T-helper 22 cell (primary cell): Measurements from ENCODE around the gene DAZAP1.
"Not testable (repeated sequence)": the region's sequence is repeated elsewhere in the genome, so short reads cannot be mapped to it uniquely, and the experiment has no call there.

Experiments used
- DNase-seq: peaks from one replicate; pipeline ENCODE4 v3.0.0-alpha.2; 2020; ENCODE audit warnings: low read depth

The DAZAP1 gene

DNA sequence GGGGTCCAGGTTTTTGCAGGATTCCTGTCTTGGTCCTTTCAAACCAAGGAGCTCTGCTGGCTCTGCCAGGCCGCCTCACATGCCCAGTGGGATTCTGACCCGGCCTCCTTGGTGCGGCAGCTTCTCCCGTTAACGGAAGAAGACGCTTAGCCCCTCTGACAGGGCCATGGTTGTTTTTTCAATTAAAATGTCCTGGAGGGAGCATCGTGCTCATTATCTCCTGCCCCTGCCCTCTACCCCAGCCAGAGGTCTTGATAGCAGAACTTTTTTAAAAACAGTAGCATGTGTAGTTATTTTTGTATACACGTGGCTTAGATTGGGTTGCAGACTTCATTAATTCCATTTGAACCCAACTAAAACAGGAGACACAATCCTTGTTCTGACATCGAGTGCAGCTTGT is 19.4 kb downstream of the DAZAP1 start:
- DNase-seq, result no peak

DNA sequence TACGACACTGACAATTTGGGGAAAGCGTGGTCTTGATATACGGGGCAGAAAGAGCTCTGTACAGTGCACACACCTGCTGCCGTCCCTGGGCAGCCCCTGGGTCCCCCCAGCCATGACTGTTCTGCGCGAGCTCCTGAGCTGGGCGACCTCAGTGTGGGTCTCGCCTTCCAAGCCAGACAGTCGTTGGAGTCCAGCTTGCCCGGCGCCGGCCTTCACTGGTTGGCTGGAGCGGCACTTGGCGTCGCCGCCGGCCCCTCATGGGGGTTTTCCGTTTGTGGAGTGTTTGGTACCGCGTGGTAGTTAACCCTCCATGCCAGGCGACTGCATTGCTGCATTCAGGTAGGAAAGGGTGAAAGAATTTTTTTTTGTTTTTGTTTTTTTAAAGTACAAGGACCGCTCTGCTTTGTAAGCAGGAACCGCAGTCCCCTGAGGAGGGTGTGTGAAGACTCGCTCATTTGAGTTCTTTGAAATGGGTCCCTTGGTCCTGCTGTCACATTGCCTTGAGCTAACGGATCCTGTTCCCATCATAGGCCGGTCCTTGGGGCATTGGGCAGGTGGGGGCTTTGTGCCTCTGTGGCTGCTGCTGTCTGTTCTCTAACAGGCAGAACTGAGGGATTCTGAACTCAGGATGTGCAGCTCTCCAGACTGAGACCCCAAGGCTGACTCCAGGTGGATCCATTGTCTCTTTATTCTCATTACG is 20.0 kb downstream of the DAZAP1 start:
- DNase-seq, result no peak

DNA sequence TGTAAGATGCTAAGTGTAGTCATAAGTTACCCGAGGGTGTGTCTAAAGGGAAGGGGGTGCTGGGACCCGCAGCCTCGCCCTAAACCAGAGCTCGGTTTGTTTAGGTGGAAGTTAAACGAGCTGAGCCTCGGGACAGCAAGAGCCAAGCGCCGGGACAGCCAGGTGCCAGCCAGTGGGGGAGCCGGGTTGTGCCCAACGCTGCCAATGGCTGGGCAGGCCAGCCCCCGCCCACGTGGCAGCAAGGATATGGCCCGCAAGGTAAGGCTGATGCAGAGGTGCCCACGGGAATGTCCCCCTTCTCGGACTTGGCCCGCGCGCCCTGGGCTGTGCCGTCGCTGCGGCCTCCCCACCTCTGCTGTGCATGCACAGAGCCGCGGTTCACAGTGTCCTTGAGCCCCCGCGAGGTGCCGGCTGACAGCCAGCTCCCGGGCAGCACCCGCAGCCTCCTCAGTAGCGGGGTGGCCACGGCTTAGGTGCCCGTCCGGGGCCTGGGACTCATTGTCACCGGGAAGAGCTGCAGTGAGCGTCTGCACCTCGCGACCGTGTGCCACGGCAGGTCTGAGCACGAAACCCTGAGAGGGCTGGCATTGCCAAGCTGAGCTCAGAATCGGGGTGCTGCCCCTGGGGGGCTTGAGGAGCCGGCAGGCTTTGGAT is 21.5 kb downstream of the DAZAP1 start:
- no peak for DNase-seq

DNA sequence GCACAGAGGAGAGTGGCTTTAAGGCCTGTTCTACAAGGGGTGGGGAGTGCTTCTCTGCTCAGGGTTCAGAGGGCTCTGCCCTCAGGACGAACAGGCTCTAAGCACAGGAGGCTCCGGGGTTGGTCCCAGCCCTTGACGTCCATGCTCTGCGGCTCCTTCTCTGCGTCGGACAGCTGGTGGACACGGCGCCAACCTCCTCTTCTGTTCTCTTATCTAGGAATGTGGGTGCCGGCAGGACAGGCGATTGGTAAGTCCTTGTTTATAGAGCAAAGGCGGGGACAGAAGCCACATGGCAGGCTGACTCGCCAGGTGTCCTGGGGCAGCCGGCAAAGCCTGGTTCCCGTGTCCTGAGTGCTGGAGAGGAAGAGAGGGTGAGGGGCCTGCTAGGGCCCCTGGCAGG is 22.4 kb downstream of the DAZAP1 start:
- no peak for DNase-seq

DNA sequence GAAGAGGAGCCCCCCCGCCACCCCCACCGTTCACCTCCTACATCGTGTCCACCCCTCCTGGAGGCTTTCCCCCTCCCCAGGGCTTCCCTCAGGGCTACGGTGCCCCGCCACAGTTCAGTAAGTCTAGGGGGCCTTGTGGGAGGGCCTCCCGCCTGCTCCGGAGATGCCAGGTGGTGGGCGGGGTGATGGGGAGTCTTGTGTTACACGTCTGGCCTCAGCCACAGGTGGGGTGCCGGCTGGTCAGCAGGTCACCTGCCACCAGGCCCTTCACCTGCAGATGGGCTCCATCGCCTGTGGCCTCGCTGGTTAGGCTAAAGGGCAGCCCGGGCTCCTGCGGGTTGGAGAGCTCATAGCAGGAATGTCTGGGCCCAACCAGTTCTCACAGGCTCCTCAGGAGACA is 22.9 kb downstream of the DAZAP1 start:
- no peak for DNase-seq

DNA sequence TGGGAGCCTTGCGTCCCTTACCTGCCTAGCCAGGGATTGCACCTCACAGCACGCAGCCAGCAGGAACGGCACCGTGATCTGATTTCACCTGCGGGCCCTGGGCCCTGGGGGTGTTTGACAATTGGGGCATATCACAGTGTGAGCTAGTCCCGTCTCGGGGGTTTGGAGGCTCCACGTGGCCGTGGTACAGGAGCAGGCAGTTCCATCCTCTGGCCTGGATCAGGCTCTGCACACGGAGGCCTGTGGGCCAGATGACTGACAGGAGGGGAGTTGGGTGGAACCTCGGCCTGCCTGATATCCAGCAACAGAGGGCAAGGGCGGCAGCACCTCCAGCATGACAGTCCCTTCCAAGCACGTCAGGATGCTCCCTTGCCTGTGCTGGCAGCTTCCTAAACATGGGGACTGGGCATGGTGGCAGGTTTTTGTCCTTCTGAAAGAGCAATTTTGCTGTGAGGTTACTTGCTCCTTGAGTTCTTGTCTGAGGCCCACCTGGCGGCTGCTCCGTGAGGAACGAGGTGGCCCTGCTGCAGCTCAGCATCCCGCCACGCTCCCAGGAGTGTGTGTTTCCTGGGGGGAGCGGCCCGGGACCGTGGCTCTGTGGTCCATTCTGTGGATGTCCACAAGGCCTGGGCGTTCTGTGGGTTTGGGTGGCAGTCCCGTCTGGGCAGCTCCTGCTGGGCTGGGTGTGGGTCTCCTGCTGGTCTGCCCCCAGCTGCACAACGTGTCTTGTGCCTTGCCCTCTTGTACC is 24.5 kb downstream of the DAZAP1 start:
- no peak for DNase-seq

DNA sequence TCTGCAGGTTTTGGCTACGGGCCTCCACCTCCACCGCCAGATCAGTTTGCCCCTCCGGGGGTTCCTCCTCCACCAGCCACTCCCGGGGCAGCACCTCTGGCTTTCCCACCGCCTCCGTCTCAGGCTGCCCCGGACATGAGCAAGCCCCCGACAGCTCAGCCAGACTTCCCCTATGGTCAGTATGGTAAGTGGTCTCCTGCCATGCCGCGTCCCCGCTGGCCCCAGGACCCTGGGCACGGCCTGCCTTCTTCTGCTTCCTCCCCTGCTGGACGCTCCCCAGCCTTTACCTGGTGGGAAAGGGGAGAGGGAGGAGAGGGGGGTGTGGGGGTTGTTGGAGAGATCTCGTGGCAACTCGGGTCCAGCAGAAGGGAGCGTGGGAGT is 25.1 kb downstream of the DAZAP1 start:
- no peak for DNase-seq

DNA sequence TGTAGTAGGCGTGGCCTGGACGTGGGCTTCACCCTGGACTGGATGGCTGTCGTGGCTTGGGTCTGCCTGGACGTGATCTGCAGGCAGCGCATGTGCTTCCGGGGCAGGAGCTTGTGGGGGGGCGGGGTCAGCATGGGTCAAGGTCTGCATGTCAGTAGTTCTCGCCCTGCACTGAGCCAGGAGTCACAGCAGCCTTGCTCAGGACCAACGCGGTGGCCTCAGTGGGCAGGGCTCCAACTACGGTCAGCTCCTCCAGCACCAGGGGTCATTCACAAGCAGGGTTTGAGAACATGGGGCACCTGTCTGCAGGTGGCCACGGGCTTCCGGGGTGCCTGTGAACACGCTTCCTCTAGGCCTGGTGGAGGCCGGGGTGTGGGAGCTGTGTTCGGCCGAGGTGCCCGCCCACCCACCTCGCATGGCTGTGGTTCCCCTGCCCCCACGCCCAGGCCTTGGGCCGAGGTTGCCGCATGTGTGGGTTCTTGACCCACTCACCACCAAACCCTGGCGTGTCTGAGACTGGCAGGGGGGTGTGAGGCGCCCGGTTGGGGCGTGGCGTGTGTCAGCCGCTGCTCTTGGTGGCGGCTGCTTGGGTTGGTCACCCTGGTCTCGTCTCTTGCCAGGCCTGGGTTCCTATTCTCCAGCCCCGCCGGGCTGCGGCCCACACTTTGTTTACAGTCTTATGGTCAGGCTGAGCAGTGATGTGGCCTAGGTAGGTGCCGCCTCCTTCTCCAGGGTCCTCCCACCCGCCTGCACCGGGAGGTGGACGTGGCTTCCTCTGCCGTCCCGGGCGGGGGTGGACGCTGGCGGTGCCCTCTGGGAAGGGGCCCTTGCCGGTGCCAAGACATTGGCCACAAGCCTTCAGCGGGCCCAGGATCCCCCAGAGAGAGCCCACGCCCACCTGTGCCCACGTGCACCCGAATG is 26.0 kb downstream of the DAZAP1 start:
- no peak for DNase-seq

DNA sequence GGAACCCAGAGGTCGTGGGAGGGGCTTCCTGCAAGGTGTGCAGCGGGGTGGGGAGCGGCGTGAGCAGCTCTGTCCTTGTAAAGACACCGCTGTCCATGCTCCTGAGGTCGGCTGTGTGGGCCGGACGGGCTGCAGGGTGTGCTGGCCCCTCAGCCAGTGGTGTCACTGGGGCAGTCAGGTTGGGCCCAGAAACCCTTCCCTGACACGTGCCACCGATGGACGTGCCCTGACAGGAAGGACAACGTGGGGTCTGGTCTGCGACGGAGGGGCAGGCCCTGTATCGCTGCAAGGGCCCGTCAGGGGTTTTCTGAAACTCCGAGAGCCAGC is 26.6 kb downstream of the DAZAP1 start:
- DNase-seq, result no peak

DNA sequence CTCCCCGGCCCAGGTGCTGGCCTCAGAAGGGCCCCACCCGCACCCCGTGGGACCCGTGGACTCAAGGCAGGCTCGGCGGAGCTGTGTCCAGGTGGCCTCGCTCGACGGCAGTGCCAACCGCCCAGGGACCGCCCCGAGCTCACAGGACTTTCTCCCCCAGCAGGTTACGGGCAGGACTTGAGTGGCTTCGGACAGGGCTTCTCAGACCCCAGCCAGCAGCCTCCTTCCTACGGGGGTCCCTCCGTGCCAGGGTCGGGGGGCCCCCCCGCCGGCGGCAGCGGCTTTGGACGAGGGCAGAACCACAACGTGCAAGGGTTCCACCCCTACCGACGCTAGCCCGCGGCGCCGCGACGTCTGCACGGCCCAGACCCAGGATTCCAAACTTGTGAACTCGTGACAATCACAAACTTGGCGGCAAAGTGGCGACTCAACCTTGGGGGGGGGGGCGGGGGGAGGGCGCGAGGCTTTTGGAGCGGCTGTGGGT is 27.2 kb downstream of the DAZAP1 start:
- no peak for DNase-seq

DNA sequence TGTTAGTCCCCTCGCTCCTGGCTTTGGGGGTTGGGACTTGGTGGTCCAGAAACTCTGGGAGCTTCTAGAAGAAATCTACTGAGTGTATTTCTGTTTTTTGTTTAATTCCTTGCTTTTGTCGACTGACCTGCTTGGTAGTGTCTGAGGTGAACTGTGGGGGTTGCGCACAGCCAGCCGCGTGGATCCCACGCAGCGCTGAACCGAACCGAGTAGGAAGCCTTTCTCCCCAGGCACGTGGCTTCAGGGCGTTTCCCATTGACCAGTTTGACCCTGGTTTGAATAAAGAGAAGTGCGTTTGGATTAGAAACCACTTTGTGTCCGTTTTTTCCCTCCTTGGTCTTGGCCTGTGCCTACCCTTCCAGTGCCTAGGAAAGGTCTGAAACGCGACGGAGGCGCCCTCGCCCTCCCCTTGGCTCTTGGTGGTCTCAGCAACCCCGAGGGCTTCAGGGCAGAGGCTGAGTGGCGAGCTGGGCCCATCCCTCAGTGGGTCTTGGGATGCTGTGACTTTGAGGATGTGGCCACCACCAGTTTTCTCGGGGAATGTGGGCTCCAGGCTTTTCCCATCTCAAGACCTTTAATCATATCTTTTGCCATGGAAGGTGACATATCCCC is 28.1 kb downstream of the DAZAP1 start:
- DNase-seq, result no peak

DNA sequence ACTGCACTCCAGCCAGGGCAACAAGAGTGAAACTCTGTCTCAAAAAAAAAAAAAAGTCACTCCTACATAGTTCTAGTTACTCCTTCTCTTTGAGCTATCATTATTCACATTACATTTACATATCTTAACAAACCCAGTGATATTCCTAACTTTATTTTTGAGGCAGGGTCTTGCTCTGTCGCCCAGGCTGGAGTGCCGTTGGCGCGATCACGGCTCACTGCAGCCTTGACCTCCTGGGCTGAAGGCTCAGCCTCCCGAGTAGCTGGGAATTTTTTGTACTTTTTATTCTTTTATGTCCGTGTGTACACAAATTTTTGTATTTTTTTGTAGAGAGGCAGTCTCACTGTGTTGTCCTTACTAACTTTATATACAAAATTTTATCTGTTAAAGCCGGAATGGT is 30.2 kb downstream of the DAZAP1 start:
- no peak for DNase-seq

DNA sequence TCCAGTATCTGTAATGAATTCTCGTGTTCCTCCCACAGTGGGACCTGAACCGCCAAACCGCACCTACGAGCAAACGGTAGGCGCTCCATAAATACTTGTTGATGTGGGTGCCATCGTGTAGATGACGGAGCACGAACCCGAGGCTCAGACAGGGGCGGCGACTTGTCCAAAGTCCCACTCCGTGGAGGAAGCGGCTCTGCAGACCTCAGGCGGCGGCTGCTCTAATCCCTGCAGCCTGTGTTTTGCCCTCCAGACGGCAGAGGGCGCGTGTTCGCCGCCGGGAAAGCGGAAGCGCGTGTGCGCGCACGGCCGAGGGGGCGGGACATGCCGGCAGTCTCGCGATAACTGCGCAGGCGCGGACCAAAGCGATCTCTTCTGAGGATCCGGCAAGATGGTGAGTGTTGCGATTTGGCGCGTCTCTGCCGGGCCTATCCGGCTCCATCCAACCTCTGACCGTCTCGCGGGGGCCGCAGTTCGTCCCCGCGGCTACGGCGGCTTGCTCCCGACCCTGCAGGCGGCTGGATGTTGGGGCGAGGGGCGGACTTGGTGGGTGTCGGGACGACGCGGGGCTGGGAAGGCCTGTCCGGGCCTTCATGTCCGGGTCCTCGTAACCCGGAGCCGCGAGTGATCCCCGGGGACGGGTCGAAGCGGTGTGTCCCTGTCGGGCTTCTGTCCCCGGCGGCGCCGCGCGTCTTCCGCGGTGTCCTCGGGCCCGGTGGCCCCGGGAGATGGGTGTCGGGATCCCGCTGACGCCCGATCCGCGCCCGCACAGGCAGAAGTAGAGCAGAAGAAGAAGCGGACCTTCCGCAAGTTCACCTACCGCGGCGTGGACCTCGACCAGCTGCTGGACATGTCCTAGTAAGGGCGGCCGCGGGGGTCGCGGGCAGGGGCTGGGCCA is 30.9 kb downstream of the DAZAP1 start, which contains the start of gene RPS15:
Gene RPS15 (plus strand): TSS at position 362 of the 898 bp plus-strand sequence. CDS start 30 bp downstream, at position 392.
- peak; percentile 90 for DNase-seq

DNA sequence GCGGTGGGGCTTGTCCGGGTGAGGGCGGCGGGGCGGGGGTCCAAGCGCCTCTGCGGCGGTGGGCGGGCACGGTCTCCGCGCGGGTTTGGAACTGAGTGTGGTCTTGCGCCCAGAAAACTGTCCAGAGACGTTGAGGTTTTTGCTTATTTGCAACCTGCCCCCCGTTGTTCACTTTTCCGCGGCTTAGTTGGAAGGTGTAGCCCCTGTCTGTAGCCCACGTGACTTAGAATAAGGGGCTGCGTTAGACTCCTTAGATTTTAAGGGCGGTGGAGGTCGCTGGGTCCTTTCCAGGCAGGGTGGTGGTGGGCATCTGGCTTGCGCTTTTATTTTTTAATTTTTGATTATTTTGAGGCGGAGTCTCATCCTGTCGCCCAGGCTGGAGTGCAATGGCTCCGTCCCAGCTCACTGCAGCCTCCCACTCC is 31.6 kb downstream of the DAZAP1 start:
- no peak for DNase-seq

DNA sequence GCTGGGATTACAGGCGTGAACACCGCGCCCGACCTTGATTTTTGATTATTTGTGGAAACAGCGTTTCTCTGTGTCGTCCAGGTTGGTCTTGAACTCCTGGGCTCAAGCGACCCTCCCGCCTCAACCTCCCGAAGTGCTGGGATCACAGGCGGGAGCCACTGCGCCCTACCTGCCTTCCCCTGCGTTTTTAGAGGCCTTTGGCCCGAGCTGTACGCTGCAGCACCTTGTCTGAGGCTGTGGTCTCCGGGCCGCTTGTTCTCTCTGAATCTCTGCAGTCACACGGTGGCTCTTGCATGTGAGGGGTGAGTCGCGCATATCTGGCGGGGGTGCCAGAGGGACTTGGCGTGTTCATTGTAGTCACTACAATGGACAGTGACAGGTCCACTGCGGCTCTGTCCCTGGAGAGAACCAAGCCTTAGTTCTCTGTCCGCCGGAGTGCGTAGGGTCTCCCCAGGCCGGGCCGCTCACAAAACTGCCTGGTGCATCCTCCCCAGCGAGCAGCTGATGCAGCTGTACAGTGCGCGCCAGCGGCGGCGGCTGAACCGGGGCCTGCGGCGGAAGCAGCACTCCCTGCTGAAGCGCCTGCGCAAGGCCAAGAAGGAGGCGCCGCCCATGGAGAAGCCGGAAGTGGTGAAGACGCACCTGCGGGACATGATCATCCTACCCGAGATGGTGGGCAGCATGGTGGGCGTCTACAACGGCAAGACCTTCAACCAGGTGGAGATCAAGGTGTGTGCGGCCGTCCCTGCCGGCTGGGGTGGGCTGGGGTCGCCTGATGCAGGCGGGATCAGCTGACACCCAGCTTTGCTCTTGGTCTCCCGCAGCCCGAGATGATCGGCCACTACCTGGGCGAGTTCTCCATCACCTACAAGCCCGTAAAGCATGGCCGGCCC is 32.4 kb downstream of the DAZAP1 start:
- DNase-seq, result not testable (repeated sequence)

DNA sequence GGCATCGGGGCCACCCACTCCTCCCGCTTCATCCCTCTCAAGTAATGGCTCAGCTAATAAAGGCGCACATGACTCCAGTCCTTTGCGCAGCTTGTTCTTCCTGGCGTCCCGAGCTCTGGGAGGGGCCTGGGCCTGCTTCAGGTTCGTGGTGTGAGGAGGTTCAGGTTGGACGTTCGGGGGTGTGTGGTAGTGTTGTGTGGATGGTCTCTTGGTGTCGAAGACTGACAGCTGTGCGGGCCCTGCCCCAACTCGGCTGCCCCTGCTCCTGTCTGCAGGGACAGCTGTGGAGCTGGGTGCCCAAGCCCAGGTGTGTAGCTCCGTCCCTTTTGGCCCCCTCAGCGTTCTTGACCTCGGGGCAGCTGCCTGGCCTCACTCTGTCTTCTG is 33.0 kb downstream of the DAZAP1 start:
- no peak for DNase-seq

DNA sequence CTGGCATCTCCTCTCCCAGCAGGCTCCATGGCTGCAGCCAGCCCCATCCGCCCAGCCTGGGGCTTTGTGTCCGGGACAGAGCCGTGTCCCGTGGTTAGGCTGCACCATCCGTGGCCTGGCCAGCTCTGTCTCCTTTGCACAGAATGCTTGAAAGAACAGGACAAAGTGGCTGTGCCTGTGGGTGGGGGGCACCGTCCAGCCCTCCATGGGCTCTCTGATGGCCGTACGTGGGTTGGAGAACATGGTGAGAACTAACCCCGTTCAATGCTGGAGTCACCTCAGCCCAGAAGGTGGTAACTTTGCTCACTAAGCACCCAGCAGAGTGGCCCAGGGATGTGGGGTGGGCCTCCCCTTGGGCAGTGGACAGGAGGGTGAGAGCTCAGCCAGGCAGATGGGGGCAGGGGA is 33.6 kb downstream of the DAZAP1 start:
- DNase-seq, result no peak

DNA sequence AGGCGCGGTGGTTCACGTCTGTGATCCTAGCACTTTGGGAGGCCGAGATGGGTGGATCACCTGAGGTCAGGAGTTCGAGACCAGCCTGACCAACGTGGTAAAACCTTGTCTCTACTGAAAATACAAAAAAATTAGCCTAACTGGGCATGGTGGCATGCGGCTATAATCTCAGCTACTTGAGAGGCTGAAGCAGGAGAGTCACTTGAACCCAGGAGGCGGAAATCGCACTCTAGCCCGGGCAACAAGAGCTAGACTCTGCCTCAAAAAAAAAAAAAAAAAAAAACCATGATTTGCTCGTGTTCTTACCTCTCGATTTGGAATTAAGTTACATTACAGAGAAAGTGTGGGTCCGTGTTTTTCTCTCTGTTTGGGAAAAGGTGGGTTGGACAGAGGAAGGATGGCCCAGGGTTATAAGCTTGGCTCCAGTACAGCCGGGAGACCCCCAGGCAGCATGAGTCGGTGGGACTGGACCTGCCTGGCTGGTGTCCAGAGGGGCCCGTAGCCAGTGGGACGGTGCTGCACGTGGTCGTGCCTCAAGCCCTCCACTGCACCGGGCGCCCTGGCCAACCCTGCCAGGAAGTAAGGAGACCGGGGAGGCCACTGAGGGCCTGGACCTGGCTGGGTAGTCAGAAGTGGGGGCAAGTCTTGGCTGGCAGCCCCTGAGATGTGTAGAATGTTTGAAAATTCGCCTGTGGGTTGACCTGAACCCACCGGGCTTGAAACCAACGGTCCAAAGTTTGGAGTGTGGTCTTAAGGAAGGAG is 34.5 kb downstream of the DAZAP1 start:
- DNase-seq, result no peak
